H9 (cell line): ENCODE results near the gene SLC38A1. TPM values are rescaled to one million over a fixed set of nuclear protein-coding genes. Genes with fewer than 3 reads are reported as not detected.

ENCODE experiments used
- DNase-seq: peaks from one replicate; pipeline ENCODE4 v3.0.0-alpha.2; 2017
- H2AFZ ChIP-seq: one replicate; pipeline ENCODE4 v1.6.1; 2013; ENCODE audit warnings: mild to moderate bottlenecking, low read length, control low read depth, moderate library complexity
- H2AK5ac ChIP-seq: 2 replicates; pipeline ENCODE4 v1.6.1; 2013; ENCODE audit warnings: low read length, control low read depth, mixed read lengths; ENCODE audit not compliant: insufficient read length
- H2BK120ac ChIP-seq: one replicate; pipeline ENCODE4 v1.6.1; 2013; ENCODE audit warnings: low read depth, mild to moderate bottlenecking, low read length, control low read depth, inconsistent platforms; ENCODE audit not compliant: poor library complexity, severe bottlenecking
- H2BK12ac ChIP-seq: 2 replicates; pipeline ENCODE4 v1.6.1; 2013; ENCODE audit warnings: low read length, control low read depth, mixed read lengths, low read depth; ENCODE audit not compliant: insufficient read length
- H2BK15ac ChIP-seq: 2 replicates; pipeline ENCODE4 v1.6.1; 2013; ENCODE audit warnings: low read depth, low read length, control low read depth
- H2BK20ac ChIP-seq: one replicate; pipeline ENCODE4 v1.6.1; 2013; ENCODE audit warnings: low read depth, mild to moderate bottlenecking, low read length, control low read depth, inconsistent platforms; ENCODE audit not compliant: poor library complexity, severe bottlenecking
- H2BK5ac ChIP-seq: 2 replicates; pipeline ENCODE4 v1.6.1; 2013; ENCODE audit warnings: low read length, control low read depth, mixed read lengths; ENCODE audit not compliant: insufficient read length
- H3K14ac ChIP-seq: 2 replicates; pipeline ENCODE4 v1.6.1; 2013; ENCODE audit warnings: low read length, control low read depth; ENCODE audit not compliant: insufficient read depth
- H3K18ac ChIP-seq: 2 replicates; pipeline ENCODE4 v1.6.1; 2013; ENCODE audit warnings: low read depth, mild to moderate bottlenecking, mixed read lengths, low read length, control low read depth; ENCODE audit not compliant: insufficient read length
- H3K23ac ChIP-seq: 2 replicates; pipeline ENCODE4 v1.6.1; 2013; ENCODE audit warnings: low read length, control low read depth, mixed read lengths, low read depth; ENCODE audit not compliant: insufficient read length
- H3K23me2 ChIP-seq: 2 replicates; pipeline ENCODE4 v1.6.1; 2013; ENCODE audit warnings: low read depth, mild to moderate bottlenecking, mixed read lengths, low read length, control low read depth; ENCODE audit not compliant: insufficient read length, poor library complexity, severe bottlenecking
- H3K27ac ChIP-seq: 2 replicates; pipeline ENCODE4 v1.5.1; 2013; ENCODE audit warnings: low read length, control low read depth, mixed read lengths, low read depth; ENCODE audit not compliant: insufficient read length
- H3K27me3 ChIP-seq: 2 replicates; pipeline ENCODE4 v1.6.1; 2013; ENCODE audit warnings: low read length, control low read depth, inconsistent platforms; ENCODE audit not compliant: insufficient read depth
- H3K4ac ChIP-seq: 2 replicates; pipeline ENCODE4 v1.6.1; 2013; ENCODE audit warnings: low read depth, mild to moderate bottlenecking, control low read depth, inconsistent platforms, low read length, moderate library complexity
- H3K4me1 ChIP-seq: 2 replicates; pipeline ENCODE4 v1.6.1; 2013; ENCODE audit warnings: low read length, control low read depth, inconsistent platforms; ENCODE audit not compliant: insufficient read depth
- H3K4me2 ChIP-seq: 2 replicates; pipeline ENCODE4 v1.6.1; 2013; ENCODE audit warnings: low read length, control low read depth, mixed read lengths; ENCODE audit not compliant: insufficient read length, insufficient read depth
- H3K56ac ChIP-seq: 2 replicates; pipeline ENCODE4 v1.6.1; 2013; ENCODE audit warnings: low read depth, mild to moderate bottlenecking, mixed read lengths, low read length, control low read depth; ENCODE audit not compliant: insufficient read length
- H3K79me1 ChIP-seq: 2 replicates; pipeline ENCODE4 v1.6.1; 2013; ENCODE audit warnings: low read depth, mild to moderate bottlenecking, moderate library complexity, low read length, control low read depth, inconsistent platforms; ENCODE audit not compliant: insufficient read depth, poor library complexity, severe bottlenecking
- H3K79me2 ChIP-seq: 2 replicates; pipeline ENCODE4 v1.6.1; 2013; ENCODE audit warnings: low read length, control low read depth, inconsistent platforms; ENCODE audit not compliant: insufficient read depth
- H3K9ac ChIP-seq: 2 replicates; pipeline ENCODE4 v1.6.1; 2013; ENCODE audit warnings: low read length, control low read depth, mixed read lengths; ENCODE audit not compliant: insufficient read length; ENCODE audit errors: extremely low read depth
- H3K9me3 ChIP-seq: one replicate; pipeline ENCODE4 v1.6.1; 2013; ENCODE audit warnings: low read depth, low read length, inconsistent platforms; ENCODE audit not compliant: control insufficient read depth
- H3T11ph ChIP-seq: one replicate; pipeline ENCODE4 v1.6.1; 2013; ENCODE audit warnings: mild to moderate bottlenecking, low read length, control low read depth, inconsistent platforms
- H4K20me1 ChIP-seq: one replicate; pipeline ENCODE4 v1.6.1; 2013; ENCODE audit not compliant: control insufficient read depth, insufficient read length, insufficient read depth
- H4K5ac ChIP-seq: 2 replicates; pipeline ENCODE4 v1.6.1; 2013; ENCODE audit warnings: low read depth, mild to moderate bottlenecking, mixed read lengths, low read length, control low read depth; ENCODE audit not compliant: insufficient read length
- H4K8ac ChIP-seq: replicated peaks from 2 replicates; pipeline ENCODE4 v1.6.1; 2013; ENCODE audit warnings: low read length, control low read depth, mixed read lengths, low read depth; ENCODE audit not compliant: insufficient read length
- H4K91ac ChIP-seq: 2 replicates; pipeline ENCODE4 v1.6.1; 2013; ENCODE audit warnings: low read depth, mild to moderate bottlenecking, moderate library complexity, mixed read lengths, low read length, control low read depth; ENCODE audit not compliant: insufficient read length
- H3K27ac Mint-ChIP-seq, 3 experiments: 2 replicates in 2 of 3; 3 replicates in 1 of 3; pipeline ENCODE4 v1.8.0; 2020 to 2021; ENCODE audit warnings: mixed read lengths in 3 of 3, mild to moderate bottlenecking in 1 of 3, moderate library complexity in 1 of 3
- H3K27me3 Mint-ChIP-seq: 2 replicates; pipeline ENCODE4 v1.8.0; 2021; ENCODE audit warnings: low read depth, mild to moderate bottlenecking, moderate library complexity, mixed read lengths
- H3K36me3 Mint-ChIP-seq, 3 experiments: 2 replicates in 2 of 3; 3 replicates in 1 of 3; pipeline ENCODE4 v1.8.0; 2020 to 2021; ENCODE audit warnings: low read depth in 3 of 3, mixed read lengths in 3 of 3; ENCODE audit not compliant: insufficient read depth in 1 of 3
- H3K4me1 Mint-ChIP-seq, 2 experiments: 2 replicates each; pipeline ENCODE4 v1.8.0; 2020; ENCODE audit warnings: mixed read lengths in 2 of 2
- H3K4me3 Mint-ChIP-seq, 2 experiments: 2 replicates in 1 of 2; 3 replicates in 1 of 2; pipeline ENCODE4 v1.8.0; 2020 to 2021; ENCODE audit warnings: mild to moderate bottlenecking in 2 of 2, mixed read lengths in 2 of 2, moderate library complexity in 1 of 2
- H3K9me3 Mint-ChIP-seq, 2 experiments: 2 replicates in 1 of 2; 3 replicates in 1 of 2; pipeline ENCODE4 v1.8.0; 2020; ENCODE audit warnings: mild to moderate bottlenecking in 2 of 2, mixed read lengths in 2 of 2, moderate library complexity in 1 of 2
- total RNA-seq: library from RNA; stranded (reverse); gene quantifications from 2 replicates; pipeline ENCODE4 v1.2.1, GENCODE V29; 2021
- TF ChIP-seq, protein P1 (sequence below): fragments of 200-600 bp; sonication (generic); conservative IDR thresholded peaks from 3 replicates; pipeline ENCODE4 v1.8.0; 2021; ENCODE audit warnings: antibody characterized with exemption, mild to moderate bottlenecking

SLC38A1 gene
- total RNA-seq, 1 experiment from 2014 or later, result 216 TPM

DNA sequence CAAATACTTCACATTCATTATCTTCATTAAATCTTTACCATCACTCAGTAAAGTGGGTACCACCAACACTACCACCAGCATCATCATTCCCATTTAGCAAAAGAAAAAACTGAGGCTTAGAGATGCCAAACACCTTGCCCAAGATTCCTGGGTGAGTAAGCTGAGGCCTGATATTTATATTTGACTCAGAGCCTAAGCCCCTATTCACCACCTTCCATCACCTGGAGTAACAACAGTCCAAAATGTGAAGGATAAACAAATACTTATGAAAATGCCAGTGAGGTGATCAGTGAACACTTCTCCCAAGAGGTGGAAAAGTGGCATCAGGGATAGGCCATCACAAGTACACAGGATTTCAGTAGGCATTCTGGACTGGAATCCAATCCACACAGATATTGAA lies 3.7 kb downstream of the SLC38A1 start:
- no peaks in the 10 kb centered on the region for H3K27me3 ChIP-seq
- no peak overlapping the region for H4K8ac ChIP-seq
- H2BK20ac ChIP-seq, result no peak overlapping the region
- H3K9me3 ChIP-seq, result no peaks in the 10 kb centered on the region
- TF ChIP-seq, protein P1, sequence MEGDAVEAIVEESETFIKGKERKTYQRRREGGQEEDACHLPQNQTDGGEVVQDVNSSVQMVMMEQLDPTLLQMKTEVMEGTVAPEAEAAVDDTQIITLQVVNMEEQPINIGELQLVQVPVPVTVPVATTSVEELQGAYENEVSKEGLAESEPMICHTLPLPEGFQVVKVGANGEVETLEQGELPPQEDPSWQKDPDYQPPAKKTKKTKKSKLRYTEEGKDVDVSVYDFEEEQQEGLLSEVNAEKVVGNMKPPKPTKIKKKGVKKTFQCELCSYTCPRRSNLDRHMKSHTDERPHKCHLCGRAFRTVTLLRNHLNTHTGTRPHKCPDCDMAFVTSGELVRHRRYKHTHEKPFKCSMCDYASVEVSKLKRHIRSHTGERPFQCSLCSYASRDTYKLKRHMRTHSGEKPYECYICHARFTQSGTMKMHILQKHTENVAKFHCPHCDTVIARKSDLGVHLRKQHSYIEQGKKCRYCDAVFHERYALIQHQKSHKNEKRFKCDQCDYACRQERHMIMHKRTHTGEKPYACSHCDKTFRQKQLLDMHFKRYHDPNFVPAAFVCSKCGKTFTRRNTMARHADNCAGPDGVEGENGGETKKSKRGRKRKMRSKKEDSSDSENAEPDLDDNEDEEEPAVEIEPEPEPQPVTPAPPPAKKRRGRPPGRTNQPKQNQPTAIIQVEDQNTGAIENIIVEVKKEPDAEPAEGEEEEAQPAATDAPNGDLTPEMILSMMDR, result no peak
- H3K56ac ChIP-seq, result no peak overlapping the region
- no peak overlapping the region for H2BK5ac ChIP-seq
- peak overlapping the region; percentile 47 for H3K4me2 ChIP-seq
- no peak overlapping the region for H2BK15ac ChIP-seq
- H2AK5ac ChIP-seq, result no peak overlapping the region
- no peaks in the 10 kb centered on the region for H3K27me3 Mint-ChIP-seq
- H4K20me1 ChIP-seq, result no peaks in the 10 kb centered on the region
- H3K36me3 Mint-ChIP-seq, result peaks cover 7 to 12% (median 7%) of the 10 kb centered on the region in 3 experiments; a peak in 5 of 7 replicates
- no peak overlapping the region for H3K27ac Mint-ChIP-seq
- H3K23me2 ChIP-seq, result peaks cover 23% of the 10 kb centered on the region
- peaks cover 21% of the 10 kb centered on the region for H3K4me1 ChIP-seq
- no peak overlapping the region for H3K27ac ChIP-seq
- H3K79me1 ChIP-seq, result no peaks in the 10 kb centered on the region
- H3K9ac ChIP-seq, result no peak overlapping the region
- H3K23ac ChIP-seq, result no peak overlapping the region
- H2AFZ ChIP-seq, result no peak overlapping the region
- no peak overlapping the region for H3K14ac ChIP-seq
- no peak overlapping the region for H3K4ac ChIP-seq
- no peak overlapping the region for H4K5ac ChIP-seq
- no peak overlapping the region for H3T11ph ChIP-seq
- no peak overlapping the region for H3K18ac ChIP-seq
- no peak for DNase-seq
- H3K9me3 Mint-ChIP-seq, result no peaks in the 10 kb centered on the region
- peaks cover 75% of the 10 kb centered on the region for H3K79me2 ChIP-seq
- no peak overlapping the region for H2BK120ac ChIP-seq
- no peak overlapping the region for H2BK12ac ChIP-seq
- H3K4me1 Mint-ChIP-seq, result peaks cover 20 to 22% of the 10 kb centered on the region in 2 experiments
- no peak overlapping the region for H4K91ac ChIP-seq
- no peak overlapping the region for H3K4me3 Mint-ChIP-seq
